HPDE6-E6E7 (cell line): ENCODE results near the gene TSPAN14.
"Not testable (repeated sequence)": the region's sequence is repeated elsewhere in the genome, so short reads cannot be mapped to it uniquely, and the experiment has no call there.

Experiments used
- DNase-seq: peaks from one replicate; pipeline ENCODE4 v3.0.0; 2011; ENCODE audit warnings: missing footprints; ENCODE audit errors: extremely low spot score

The TSPAN14 gene

GRCh38 chr10:80524190-80524909, 70.2 kb downstream of the TSPAN14 start:
- no peak for DNase-seq

GRCh38 chr10:80526218-80526617, 72.1 kb downstream of the TSPAN14 start:
- no peak for DNase-seq

DNA sequence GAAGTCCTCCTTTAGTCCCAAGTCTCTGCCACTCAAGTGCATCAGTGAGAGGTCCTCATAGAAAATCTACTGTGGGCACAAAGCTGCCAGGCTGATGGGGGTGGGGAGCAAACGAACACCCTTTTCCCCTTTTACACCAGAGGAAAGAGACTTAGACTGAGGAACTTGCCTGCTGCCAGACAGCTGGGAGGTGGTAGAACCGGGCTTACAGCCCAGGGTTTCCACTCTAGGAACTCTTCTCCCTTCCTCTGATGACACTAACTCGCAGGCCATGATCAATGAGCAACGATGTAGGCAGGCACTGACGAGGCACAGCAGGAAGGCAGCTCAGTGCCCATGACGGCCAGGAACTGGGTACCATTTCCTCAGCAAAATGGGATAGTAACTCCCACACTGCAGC, 72.6 kb downstream of the TSPAN14 start:
- DNase-seq, result no peak

GRCh38 chr10:80528185-80528700, 74.1 kb downstream of the TSPAN14 start:
- DNase-seq, result no peak

DNA sequence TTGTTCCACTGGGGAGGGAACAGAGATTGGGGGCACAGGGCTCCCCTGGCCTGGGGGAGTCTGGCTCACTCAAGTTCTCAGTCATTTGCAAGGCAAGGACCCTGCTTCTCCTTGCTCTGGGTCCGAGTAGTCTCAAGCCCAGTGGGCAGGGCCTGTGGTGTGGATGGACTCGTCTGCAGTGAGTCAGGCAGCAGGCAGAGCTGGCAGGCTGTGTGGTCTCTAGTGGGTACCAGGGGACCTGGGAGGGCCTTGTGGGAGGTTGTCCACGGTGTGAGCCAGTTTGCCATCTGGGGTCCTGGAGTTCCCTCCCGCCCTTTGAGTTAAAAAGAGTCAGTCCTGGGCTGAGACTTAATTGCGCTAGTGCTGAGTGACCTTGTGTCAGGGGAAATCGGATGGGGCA, 74.8 kb downstream of the TSPAN14 start:
- DNase-seq, result no peak

- no peak for DNase-seq
Observed at GRCh38 chr10:80529604-80530003, 75.5 kb downstream of the TSPAN14 start.

DNA sequence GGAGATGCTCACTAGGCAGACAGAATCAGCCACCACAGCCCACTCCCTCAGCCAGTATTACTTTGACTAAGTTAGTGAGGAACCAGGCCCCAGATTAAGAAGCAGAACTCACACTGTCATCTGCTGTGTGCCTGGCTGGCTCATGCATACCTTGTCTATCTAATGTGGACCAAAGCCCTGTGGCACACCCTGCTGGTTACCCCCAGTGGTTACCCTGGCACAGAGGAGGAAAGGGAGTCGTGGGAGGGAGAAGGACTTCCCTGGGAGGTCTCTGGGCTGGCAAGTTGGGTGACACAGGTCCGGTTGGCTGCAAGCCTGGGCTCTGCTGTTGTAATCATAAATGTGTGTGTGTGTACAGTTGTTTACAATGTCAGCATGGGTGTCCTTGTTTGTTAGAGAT, 76.1 kb downstream of the TSPAN14 start:
- no peak for DNase-seq

GRCh38 chr10:80530816-80531215, 76.7 kb downstream of the TSPAN14 start:
- DNase-seq, result no peak

DNA sequence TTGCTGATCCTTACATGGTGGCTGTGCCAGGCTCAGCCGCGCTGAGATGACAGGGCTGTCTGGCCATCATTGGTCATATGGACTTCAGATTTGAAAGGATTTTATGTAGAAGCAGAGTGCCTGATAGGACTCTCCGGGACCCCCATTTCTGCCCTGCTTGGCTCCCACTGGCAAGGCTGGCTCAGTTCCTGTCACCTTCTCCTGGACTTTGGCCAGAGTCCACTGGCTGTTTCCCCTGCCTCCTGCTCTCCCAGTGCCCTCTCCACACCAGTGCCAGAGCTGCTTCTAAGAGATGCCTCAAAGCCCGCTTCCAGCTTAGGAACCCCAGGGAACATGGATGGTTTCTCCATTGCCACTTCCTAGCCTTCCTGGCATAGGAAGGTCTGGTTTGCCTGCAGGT, 78.5 kb downstream of the TSPAN14 start:
- DNase-seq, result no peak

GRCh38 chr10:80534059-80534458, 79.9 kb downstream of the TSPAN14 start:
- not testable (repeated sequence) for DNase-seq

DNA sequence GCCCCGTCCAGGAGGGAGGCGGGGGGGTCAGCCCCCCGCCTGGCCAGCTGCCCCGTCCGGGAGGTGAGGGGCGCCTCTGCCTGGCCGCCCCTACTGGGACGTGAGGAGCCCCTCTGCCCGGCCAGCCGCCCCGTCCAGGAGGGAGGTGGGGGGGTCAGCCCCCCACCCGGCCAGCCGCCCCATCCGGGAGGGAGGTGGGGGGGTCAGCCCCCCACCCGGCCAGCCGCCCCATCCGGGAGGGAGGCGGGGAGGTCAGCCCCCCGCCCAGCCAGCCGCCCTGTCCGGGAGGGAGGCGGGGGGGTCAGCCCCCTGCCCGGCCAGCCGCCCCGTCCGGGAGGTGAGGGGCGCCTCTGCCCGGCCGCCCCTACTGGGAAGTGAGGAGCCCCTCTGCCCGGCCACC, 80.5 kb downstream of the TSPAN14 start:
- DNase-seq, result not testable (repeated sequence)

DNA sequence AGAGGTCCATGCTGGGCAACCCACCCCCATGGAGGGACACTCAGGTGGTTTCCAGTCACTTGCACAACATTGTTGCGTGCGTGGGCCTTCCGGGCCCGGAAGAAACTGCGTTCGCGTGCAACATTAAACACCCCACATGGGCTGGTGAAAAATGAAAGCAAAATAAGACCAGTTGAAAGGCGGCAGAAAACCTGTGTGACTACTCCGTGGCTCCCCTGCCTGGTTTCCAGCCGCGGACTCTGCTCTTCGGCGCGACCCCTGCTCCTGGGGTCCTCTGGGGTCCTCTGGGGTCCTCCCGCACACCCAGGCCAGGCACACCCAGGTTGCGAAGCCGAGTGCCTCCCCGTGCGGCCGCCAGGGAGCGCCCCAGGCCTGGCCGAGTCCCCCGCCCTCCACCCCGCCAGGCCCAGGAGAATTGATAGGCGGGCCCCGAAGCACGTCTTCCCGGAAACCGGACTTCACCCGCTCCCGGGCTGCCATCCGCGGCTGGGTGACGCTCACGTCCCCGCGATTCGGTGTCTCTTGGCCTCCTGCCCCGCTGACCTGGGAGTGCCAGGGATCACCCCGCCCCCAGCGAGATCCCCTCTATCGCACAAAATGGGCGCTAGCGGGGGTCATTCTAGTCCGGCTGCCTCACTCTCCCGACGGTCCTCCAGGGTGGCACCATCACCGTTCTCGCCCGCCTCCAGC, 81.7 kb downstream of the TSPAN14 start:
- peak; percentile 64 for DNase-seq

- DNase-seq, result no peak
Observed at GRCh38 chr10:80536361-80536835, 82.3 kb downstream of the TSPAN14 start.

GRCh38 chr10:80537086-80537735, 83.1 kb downstream of the TSPAN14 start:
- DNase-seq, result no peak

GRCh38 chr10:80537736-80538480, 83.8 kb downstream of the TSPAN14 start, which contains the start of gene SH2D4B:
TSS of gene SH2D4B (plus strand) at chr10:80537902. CDS start at chr10:80538332, 430 bp downstream.
- no peak for DNase-seq

- no peak for DNase-seq
Observed at GRCh38 chr10:80538481-80539185, 84.5 kb downstream of the TSPAN14 start.

DNA sequence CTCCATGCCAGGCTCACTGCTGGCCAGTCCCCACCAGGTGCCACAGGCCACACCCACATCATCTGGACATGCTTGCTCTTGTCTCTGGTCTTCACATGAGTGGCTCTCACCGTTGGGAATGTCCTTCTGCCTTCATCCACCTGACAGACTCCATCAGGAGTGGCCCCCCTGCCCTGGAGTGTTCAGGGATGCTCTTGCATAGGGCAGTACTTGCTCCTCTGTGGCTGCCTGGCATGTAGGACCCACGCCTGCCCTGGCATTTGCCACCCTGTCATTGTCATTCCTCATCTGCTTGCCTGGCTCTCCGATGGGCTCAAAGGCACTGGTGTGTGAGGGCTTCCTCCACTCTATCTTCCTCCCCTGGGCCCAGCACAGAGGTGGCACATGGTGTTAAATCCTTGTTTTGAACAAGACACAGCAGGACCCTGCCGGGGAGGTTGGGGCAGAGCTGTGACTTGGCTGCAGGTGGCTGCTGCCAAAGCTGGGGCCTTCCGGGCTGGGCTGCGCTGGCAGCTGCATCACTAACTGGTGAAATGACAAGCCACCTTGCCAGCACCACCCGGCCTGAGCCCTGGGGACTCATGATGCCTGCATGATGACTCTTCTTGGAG, 85.4 kb downstream of the TSPAN14 start:
- DNase-seq, result no peak

DNA sequence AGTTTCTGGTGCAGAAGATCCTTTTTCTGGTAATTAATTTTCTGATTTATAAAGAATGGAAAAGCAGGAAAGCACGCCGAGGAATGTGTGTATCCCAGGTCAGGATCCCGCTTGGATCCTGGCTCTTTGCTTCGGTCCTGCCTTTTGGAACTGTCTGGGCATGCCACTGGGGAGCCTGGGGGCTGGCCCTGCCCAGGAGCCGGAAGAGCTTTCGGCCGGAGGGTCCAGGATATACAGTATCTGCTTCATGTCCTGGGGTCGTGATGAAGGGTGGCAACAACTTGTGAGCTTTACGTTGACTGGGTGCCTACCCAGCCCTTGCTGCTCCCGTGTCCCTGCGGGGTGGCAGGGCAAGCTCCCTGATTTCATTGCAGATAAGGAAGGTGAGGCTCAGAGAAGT, 86.0 kb downstream of the TSPAN14 start:
- DNase-seq, result no peak

DNA sequence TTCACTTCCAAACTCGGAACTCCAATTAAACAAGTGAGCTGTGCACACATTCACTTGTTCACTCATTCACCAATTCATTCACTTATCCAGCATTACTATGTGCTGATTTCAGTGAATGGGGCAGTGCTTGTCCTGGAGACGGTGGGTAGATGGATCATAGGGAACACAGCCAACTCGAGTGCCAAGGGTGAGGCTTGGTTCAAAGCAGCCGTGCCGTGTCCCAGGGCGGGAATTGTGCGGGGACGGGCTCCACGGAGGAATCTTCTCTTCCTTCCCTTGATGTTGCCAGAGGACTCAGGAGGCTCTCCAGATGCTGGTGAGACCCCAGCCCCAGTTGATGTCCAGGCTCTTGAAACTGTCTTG, 86.5 kb downstream of the TSPAN14 start:
- no peak for DNase-seq

GRCh38 chr10:80540981-80541750, 87.1 kb downstream of the TSPAN14 start:
- DNase-seq, result no peak
